Measurements from ENCODE around the gene IL15RA.

- TF ChIP-seq CTCF (IDR thresholded peaks at IDR 0.05; ENCODE audit: insufficient read depth, low read depth, low read length) (no peak), EZH2 (IDR thresholded peaks at IDR 0.05; ENCODE audit: insufficient read depth, low read length) (no peak)
Observed at GRCh38 chr10:5968037-5968680, 9.2 kb downstream of the IL15RA start.
